ENCODE results near the gene TMPRSS15. TPM values are rescaled to one million over a fixed set of nuclear protein-coding genes. Genes with fewer than 3 reads are reported as not detected.

TMPRSS15 gene
- total RNA-seq, 4 donors from 2014 or later = not detected

DNA sequence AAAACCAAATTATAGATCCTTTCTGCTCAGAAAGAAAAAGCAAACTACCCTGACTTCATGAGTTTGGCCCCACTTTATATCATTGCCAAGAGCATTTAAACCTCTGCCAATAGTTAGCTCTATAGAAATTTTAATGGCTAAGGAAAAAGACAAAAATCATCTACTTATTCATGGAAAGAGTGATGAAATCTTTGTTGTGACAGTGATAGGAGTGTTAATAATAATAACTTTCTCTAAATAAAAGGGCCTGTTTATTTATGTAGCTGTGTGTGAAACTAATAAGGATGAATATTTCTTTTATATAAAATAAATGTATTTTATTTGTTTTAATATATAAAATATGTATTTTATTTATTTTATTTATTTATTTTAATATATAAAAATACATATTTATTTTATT, 152.5 kb downstream of the TMPRSS15 start:
- Histone ChIP-seq H3K36me3 (no peaks in the 10 kb centered on the region), H3K4me3 (no peak overlapping the region), H3K27ac (no peak overlapping the region), H3K27me3 (no peaks in the 10 kb centered on the region), H3K4me1 (no peaks in the 10 kb centered on the region), H3K9me3 (no peaks in the 10 kb centered on the region)
- TF ChIP-seq EP300 (IDR thresholded peaks at IDR 0.05) = no peak
- TF ChIP-seq POLR2A (IDR thresholded peaks at IDR 0.05) = no peak
- no peak for TF ChIP-seq POLR2AphosphoS5 (IDR thresholded peaks at IDR 0.05)
- TF ChIP-seq CTCF (IDR thresholded peaks at IDR 0.05) = no peak
- no peak for DNase-seq (ENCODE audit: low spot score in 2 of 2)

GRCh38 chr21:18249672-18250071, 153.9 kb downstream of the TMPRSS15 start:
- Histone ChIP-seq H3K4me3 (no peak overlapping the region), H3K9me3 (no peaks in the 10 kb centered on the region), H3K27me3 (peaks cover 11% of the 10 kb centered on the region), H3K36me3 (no peaks in the 10 kb centered on the region), H3K4me1 (peaks cover 11% of the 10 kb centered on the region), H3K27ac (no peak overlapping the region)
- no peak for TF ChIP-seq POLR2A (IDR thresholded peaks at IDR 0.05)
- no peak for TF ChIP-seq EP300 (IDR thresholded peaks at IDR 0.05)
- no peak for TF ChIP-seq POLR2AphosphoS5 (IDR thresholded peaks at IDR 0.05)
- TF ChIP-seq CTCF (IDR thresholded peaks at IDR 0.05) = no peak
- DNase-seq (ENCODE audit: low spot score in 2 of 2) = no peak
- 60% methylated on average over 2 of the region's 2 CpGs for WGBS

GRCh38 chr21:18248171-18248570, 155.4 kb downstream of the TMPRSS15 start:
- 37% methylated on average over 1 of the region's 1 CpG for WGBS
- DNase-seq (ENCODE audit: low spot score in 2 of 2) = no peak
- TF ChIP-seq POLR2AphosphoS5 (IDR thresholded peaks at IDR 0.05) (no peak), CTCF (IDR thresholded peaks at IDR 0.05) (no peak), POLR2A (IDR thresholded peaks at IDR 0.05) (no peak)

GRCh38 chr21:18245464-18245967, 158.1 kb downstream of the TMPRSS15 start:
- Histone ChIP-seq H3K4me1 (peaks cover 15% of the 10 kb centered on the region), H3K36me3 (no peaks in the 10 kb centered on the region), H3K4me3 (peak overlapping the region; percentile 46), H3K9me3 (no peaks in the 10 kb centered on the region), H3K27me3 (peaks cover 26% of the 10 kb centered on the region), H3K27ac (no peak overlapping the region)
- TF ChIP-seq POLR2AphosphoS5 (IDR thresholded peaks at IDR 0.05) (no peak), POLR2A (IDR thresholded peaks at IDR 0.05) (no peak), CTCF (IDR thresholded peaks at IDR 0.05) (no peak), EP300 (IDR thresholded peaks at IDR 0.05) (no peak)
- 29% methylated on average over 7 of the region's 22 CpGs for WGBS
- DNase-seq (ENCODE audit: low spot score in 2 of 2) = no peak

More at GRCh38 chr21:18248171-18248570, 155.4 kb downstream of the TMPRSS15 start:
- Histone ChIP-seq H3K27me3 (peaks cover 25% of the 10 kb centered on the region), H3K27ac (no peak overlapping the region), H3K9me3 (no peaks in the 10 kb centered on the region), H3K4me1 (peaks cover 15% of the 10 kb centered on the region), H3K36me3 (no peaks in the 10 kb centered on the region), H3K4me3 (no peak overlapping the region)

DNA sequence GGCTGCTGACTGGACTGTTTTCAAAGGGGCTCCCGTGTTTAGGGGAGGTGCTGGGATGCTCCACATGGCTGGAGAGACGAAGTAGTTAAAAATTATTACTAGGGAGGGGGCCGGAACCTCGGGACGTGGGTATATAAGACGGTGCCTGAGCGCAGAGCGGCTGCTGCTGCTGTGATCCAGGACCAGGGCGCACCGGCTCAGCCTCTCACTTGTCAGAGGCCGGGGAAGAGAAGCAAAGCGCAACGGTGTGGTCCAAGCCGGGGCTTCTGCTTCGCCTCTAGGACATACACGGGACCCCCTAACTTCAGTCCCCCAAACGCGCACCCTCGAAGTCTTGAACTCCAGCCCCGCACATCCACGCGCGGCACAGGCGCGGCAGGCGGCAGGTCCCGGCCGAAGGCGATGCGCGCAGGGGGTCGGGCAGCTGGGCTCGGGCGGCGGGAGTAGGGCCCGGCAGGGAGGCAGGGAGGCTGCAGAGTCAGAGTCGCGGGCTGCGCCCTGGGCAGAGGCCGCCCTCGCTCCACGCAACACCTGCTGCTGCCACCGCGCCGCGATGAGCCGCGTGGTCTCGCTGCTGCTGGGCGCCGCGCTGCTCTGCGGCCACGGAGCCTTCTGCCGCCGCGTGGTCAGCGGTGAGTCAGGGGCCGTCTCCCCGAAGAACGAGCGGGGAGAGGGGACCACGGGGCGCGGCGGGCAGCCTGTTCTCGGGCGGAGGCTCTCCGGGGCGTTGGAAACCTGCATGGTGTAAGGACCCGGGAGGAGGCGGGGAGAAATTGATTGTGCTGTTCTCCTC, 158.7 kb downstream of the TMPRSS15 start, which contains the start of gene CHODL:
Gene CHODL, plus strand, starts transcription at position 163 of the 793 bp plus-strand sequence. Its CDS starts 391 bp downstream, at position 554.
- TF ChIP-seq POLR2A (IDR thresholded peaks at IDR 0.05) = no peak
- TF ChIP-seq CTCF (IDR thresholded peaks at IDR 0.05) = no peak
- TF ChIP-seq POLR2AphosphoS5 (IDR thresholded peaks at IDR 0.05) = no peak
- no peak for TF ChIP-seq EP300 (IDR thresholded peaks at IDR 0.05)
- Histone ChIP-seq H3K36me3 (no peaks in the 10 kb centered on the region), H3K4me3 (peak within 1 kb of the TSS; percentile 46), H3K27me3 (peaks cover 26% of the 10 kb centered on the region), H3K27ac (no peak within 1 kb of the TSS), H3K9me3 (no peaks in the 10 kb centered on the region), H3K4me1 (peaks cover 15% of the 10 kb centered on the region)
- 1% methylated on average over 26 of the region's 72 CpGs for WGBS
- DNase-seq (ENCODE audit: low spot score in 2 of 2) = no peak
